ENCODE data around the gene NT5C3B. TPM values are rescaled to one million over a fixed set of nuclear protein-coding genes. Genes with fewer than 3 reads are reported as not detected.
A peak's percentile ranks its signal among the peaks of the same experiment; 100 is the strongest.

Gene NT5C3B
- total and polyA plus RNA-seq, 2 experiments from 2014 or later = 164 to 222 TPM

- Histone ChIP-seq H3K4me1 (ENCODE audit: low read depth) (no peaks in the 10 kb centered on the region), H3K27me3 (no peaks in the 10 kb centered on the region), H3K27ac (peak overlapping the region; percentile 47), H3K4me3 (no peak overlapping the region), H3K36me3 (peaks cover 20% of the 10 kb centered on the region), H3K9me3 (ENCODE audit: low read depth) (no peaks in the 10 kb centered on the region)
- DNase-seq (ENCODE audit: low read depth in 1 of 2, low spot score in 1 of 2) = no peak
- no peak for TF ChIP-seq CTCF (IDR thresholded peaks at IDR 0.05; ENCODE audit: low read depth, low read length)
Measured at GRCh38 chr17:41823141-41823524, 12.9 kb downstream of the NT5C3B start.

GRCh38 chr17:41822216-41823140 lies 13.6 kb downstream of the NT5C3B start:
- peak overlapping the region; percentile 47 for H3K27ac ChIP-seq
- TF ChIP-seq CTCF (IDR thresholded peaks at IDR 0.05; ENCODE audit: low read depth, low read length) = no peak
- DNase-seq (ENCODE audit: low read depth in 1 of 2, low spot score in 1 of 2) = no peak

GRCh38 chr17:41821776-41822175 lies 14.3 kb downstream of the NT5C3B start:
- no peak for DNase-seq (ENCODE audit: low read depth in 1 of 2, low spot score in 1 of 2)
- Histone ChIP-seq H3K9me3 (ENCODE audit: low read depth) (no peaks in the 10 kb centered on the region), H3K4me1 (ENCODE audit: low read depth) (no peaks in the 10 kb centered on the region), H3K36me3 (peaks cover 14% of the 10 kb centered on the region), H3K4me3 (no peak overlapping the region), H3K27me3 (no peaks in the 10 kb centered on the region), H3K27ac (peak overlapping the region; percentile 47)
- no peak for TF ChIP-seq CTCF (IDR thresholded peaks at IDR 0.05; ENCODE audit: low read depth, low read length)

More at GRCh38 chr17:41822216-41823140, 13.6 kb downstream of the NT5C3B start:
- no peak overlapping the region for H3K4me3 ChIP-seq
- H3K36me3 ChIP-seq = peaks cover 16% of the 10 kb centered on the region
- H3K9me3 ChIP-seq (ENCODE audit: low read depth) = no peaks in the 10 kb centered on the region
- H3K4me1 ChIP-seq (ENCODE audit: low read depth) = no peaks in the 10 kb centered on the region
- no peaks in the 10 kb centered on the region for H3K27me3 ChIP-seq

GRCh38 chr17:41818024-41818423 lies 18.0 kb downstream of the NT5C3B start:
- no peak overlapping the region for H3K4me3 ChIP-seq
- H3K9me3 ChIP-seq (ENCODE audit: low read depth) = no peaks in the 10 kb centered on the region
- H3K4me1 ChIP-seq (ENCODE audit: low read depth) = peaks cover 10% of the 10 kb centered on the region
- H3K27me3 ChIP-seq = no peaks in the 10 kb centered on the region
- no peak overlapping the region for H3K27ac ChIP-seq
- peaks cover 12% of the 10 kb centered on the region for H3K36me3 ChIP-seq
- no peak for TF ChIP-seq CTCF (IDR thresholded peaks at IDR 0.05; ENCODE audit: low read depth, low read length)
- no peak for DNase-seq (ENCODE audit: low read depth in 1 of 2, low spot score in 1 of 2)

GRCh38 chr17:41816637-41817320 lies 19.3 kb downstream of the NT5C3B start:
- no peak for DNase-seq (ENCODE audit: low read depth in 1 of 2, low spot score in 1 of 2)
- Histone ChIP-seq H3K4me1 (ENCODE audit: low read depth) (peaks cover 10% of the 10 kb centered on the region), H3K27me3 (no peaks in the 10 kb centered on the region), H3K4me3 (no peak overlapping the region), H3K27ac (no peak overlapping the region), H3K36me3 (peaks cover 12% of the 10 kb centered on the region), H3K9me3 (ENCODE audit: low read depth) (no peaks in the 10 kb centered on the region)
- TF ChIP-seq CTCF (IDR thresholded peaks at IDR 0.05; ENCODE audit: low read depth, low read length) = no peak
